Panc1 (cell line): ENCODE results near the gene MRPS18A. TPM values are rescaled to one million over a fixed set of nuclear protein-coding genes. Genes with fewer than 3 reads are reported as not detected.

Source experiments
- ATAC-seq: fragments of 200-7000 bp; cut with Tn5 transposase; 2 replicates; pipeline ENCODE4 v1.9.1; 2020; ENCODE audit warnings: mild to moderate bottlenecking, moderate library complexity
- Bru-seq: library from RNA; stranded (reverse); fragments of 400-500 nt; gene quantifications from one replicate; lab custom pipeline; 2021; lab: Mats Ljungman, UMichigan
- BruChase-seq, 2 experiments: library from RNA; stranded (reverse); fragments of 400-500 nt; gene quantifications; one replicate each; lab custom pipeline; 2021; lab: Mats Ljungman, UMichigan
- BruUV-seq: library from RNA; stranded (reverse); fragments of 400-500 nt; replicated peaks from 2 replicates; lab custom pipeline; 2021; lab: Mats Ljungman, UMichigan
- CTCF ChIA-PET: fragments of 300-600 bp; sonication (Branson Sonifier 250); formaldehyde crosslinking; loops from one replicate; lab custom pipeline; 2022; ENCODE audit warnings: antibody characterized with exemption; lab: Charles Lee
- POLR2A ChIA-PET: fragments of 300-600 bp; sonication (Branson Sonifier 250); formaldehyde crosslinking; loops from one replicate; lab custom pipeline; 2022; ENCODE audit warnings: antibody characterized with exemption; lab: Charles Lee
- DNase-seq: peaks from one replicate; pipeline ENCODE4 v3.0.0-alpha.2; 2010; ENCODE audit warnings: low read depth, low spot score
- H3K27ac ChIP-seq: 2 replicates; pipeline ENCODE4 v1.5.1; 2011; ENCODE audit warnings: mild to moderate bottlenecking, low read length, inconsistent platforms
- H3K27me3 ChIP-seq: fragments of 200-500 bp; sonication (Bioruptor generic); 2 replicates; pipeline ENCODE4 v1.6.0; 2014; ENCODE audit warnings: low read length, inconsistent platforms; ENCODE audit not compliant: control insufficient read depth, insufficient read depth
- H3K36me3 ChIP-seq: fragments of 200-500 bp; sonication (Bioruptor generic); 2 replicates; pipeline ENCODE4 v1.5.1; 2014; ENCODE audit warnings: inconsistent platforms, mild to moderate bottlenecking, low read length, moderate library complexity; ENCODE audit not compliant: control insufficient read depth, insufficient read depth
- H3K4me1 ChIP-seq: 2 replicates; pipeline ENCODE4 v1.5.1; 2011; ENCODE audit warnings: inconsistent platforms, mild to moderate bottlenecking, low read length, moderate library complexity; ENCODE audit not compliant: control insufficient read depth, insufficient read depth
- H3K4me3 ChIP-seq, 2 experiments: 2 replicates each; pipeline ENCODE4 v1.5.1; 2011 to 2012; ENCODE audit warnings: low read depth in 2 of 2, low read length in 2 of 2, mild to moderate bottlenecking in 2 of 2, inconsistent platforms in 1 of 2, moderate library complexity in 1 of 2
- H3K9me3 ChIP-seq: fragments of 200-500 bp; sonication (Bioruptor generic); 2 replicates; pipeline ENCODE4 v1.5.1; 2014; ENCODE audit warnings: low read depth, mild to moderate bottlenecking, inconsistent platforms, low read length, moderate library complexity; ENCODE audit not compliant: control insufficient read depth, insufficient read depth
- CTCF ChIP-seq: fragments of 450-650 bp; IDR thresholded peaks from 2 replicates; pipeline ENCODE4 v1.5.1; 2017; ENCODE audit warnings: mild to moderate bottlenecking
- POLR2AphosphoS5 ChIP-seq: IDR thresholded peaks from 2 replicates; pipeline ENCODE4 v1.6.1; 2012; ENCODE audit warnings: mild to moderate bottlenecking, low read depth, low read length, moderate library complexity
- REST ChIP-seq, 2 experiments: IDR thresholded peaks; 2 replicates each; pipeline ENCODE4 v1.6.1; 2011 to 2012; ENCODE audit warnings: low read depth in 2 of 2, control low read depth in 1 of 2, low read length in 1 of 2, mild to moderate bottlenecking in 1 of 2, moderate library complexity in 1 of 2; ENCODE audit not compliant: insufficient read depth in 1 of 2
- SIN3A ChIP-seq: IDR thresholded peaks from 2 replicates; pipeline ENCODE4 v1.6.1; 2012; ENCODE audit warnings: low read depth, mild to moderate bottlenecking, low read length, moderate library complexity, borderline replicate concordance; ENCODE audit not compliant: insufficient read depth
- TCF7L2 ChIP-seq: IDR thresholded peaks from 2 replicates; pipeline ENCODE4 v1.6.1; 2011; ENCODE audit warnings: mild to moderate bottlenecking, low read depth, low read length, inconsistent platforms
- in situ Hi-C: cut with HindIII; loops from 2 replicates; pipeline ENCODE4 v1.10.0; 2016; ENCODE audit warnings: low sequenced_read_pairs, low pct_unique_long_range_greater_than_20kb
- intact Hi-C: fragments of 100-400 bp; cut with micrococcal nuclease; formaldehyde crosslinking; loops from one replicate; pipeline ENCODE4 v1.10.0; 2022; ENCODE audit not compliant: unreplicated experiment
- long read RNA-seq: library from polyadenylated mRNA; unstranded; transcript quantifications from one replicate; pipeline ENCODE4 v2.0.0, GENCODE V29; 2021; ENCODE audit not compliant: unreplicated experiment
- polyA plus RNA-seq: library from polyadenylated mRNA; unstranded; fragments of >200 nt; gene quantifications from one replicate; pipeline ENCODE4 v1.2.1, GENCODE V29; 2012; ENCODE audit warnings: missing spikeins; ENCODE audit not compliant: insufficient read length
- total RNA-seq: library from RNA; stranded (reverse); gene quantifications from one replicate; pipeline ENCODE4 v1.2.1, GENCODE V29; 2021; ENCODE audit not compliant: unreplicated experiment

The MRPS18A gene
- 45.8 TPM for total RNA-seq
- polyA plus RNA-seq, result 57.5 TPM
- Bru-seq, nascent RNA, result percentile 85 among the genes with signal in this experiment
- percentile 65 among the genes with signal in this experiment for BruChase-seq, experiment 1, labeled RNA remaining after a 2-hour chase
- percentile 62 among the genes with signal in this experiment for BruChase-seq, experiment 2, labeled RNA remaining after a 6-hour chase
- long read RNA-seq, transcript MRPS18A-202 (6 exons, 1,062 nt), result major isoform, 28 of 40 reads
- long read RNA-seq, partial matches to known transcripts, result 2 of 40 reads
- long read RNA-seq, other reads (novel, unspliced or antisense), result 8 of 40 reads

GRCh38 chr6:43687437-43688347 lies at the start of gene MRPS18A:
Gene MRPS18A, minus strand, starts transcription at chr6:43687791. Its CDS starts 12 bp downstream, at chr6:43687779.
- intact Hi-C loops, result no loop called here
- Histone ChIP-seq H3K36me3 (peaks cover 7% of the 10 kb centered on the region; the same call in 1 of the 2 replicates), H3K27ac (peak within 1 kb of the TSS; percentile 93), H3K4me1 (peaks cover 12% of the 10 kb centered on the region), H3K27me3 (no peaks in the 10 kb centered on the region), H3K4me3 (peak within 1 kb of the TSS; percentile 95 to 96), H3K9me3 (no peaks in the 10 kb centered on the region)
- ChIA-PET POLR2A (interaction anchor here (0.6 kb wide), 1 partner anchor 83 kb away, joined by 9 read pairs; the partner anchor contains the start of gene VEGFA), CTCF (no interaction called here)
- DNase-seq (no peak), ATAC-seq (peak; percentile 99)
- TF ChIP-seq TCF7L2 (peak; percentile 54; the same call in 1 of the 2 replicates), SIN3A (0 out of 2 replicates have a peak, but pooled peaks have one; percentile 45), POLR2AphosphoS5 (peak; percentile 91), REST (IDR thresholded peaks at IDR 0.05; ENCODE audit: insufficient read depth in 1 of 2, low read depth in 2 of 2, low read length in 1 of 2) (no peak), CTCF (no peak)
- in situ Hi-C loops, result loop anchor here (5.0 kb wide), 1 partner anchor 45 kb away; no protein-coding TSS in a partner anchor
- BruUV-seq, result no TSS peak

DNA sequence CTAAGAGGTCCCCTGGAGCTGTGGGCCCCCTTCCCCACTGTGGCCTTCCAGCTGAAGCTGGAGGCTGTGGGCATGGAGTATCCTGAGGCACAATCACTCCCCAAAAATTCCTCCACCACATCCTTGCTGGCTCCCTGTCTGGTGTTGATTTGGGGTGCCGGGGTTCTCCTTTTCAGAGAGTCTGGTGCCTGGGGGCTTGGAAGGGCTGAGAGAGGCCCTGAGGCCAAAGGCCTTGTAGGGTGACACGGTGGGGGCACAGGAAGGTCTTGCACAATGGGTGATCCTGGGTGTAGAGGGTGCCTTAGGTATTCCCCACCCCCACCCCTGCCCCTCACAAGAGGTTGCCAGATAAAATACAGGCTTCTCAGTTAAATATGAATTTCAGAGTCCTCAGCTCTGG lies 49.3 kb upstream of the MRPS18A start:
- no TSS peak for BruUV-seq
- Histone ChIP-seq H3K27me3 (no peaks in the 10 kb centered on the region), H3K36me3 (no peaks in the 10 kb centered on the region), H3K4me1 (no peaks in the 10 kb centered on the region; the same call in 1 of the 2 replicates), H3K4me3 (no peak overlapping the region), H3K9me3 (no peaks in the 10 kb centered on the region), H3K27ac (no peak overlapping the region)
- in situ Hi-C loops (no loop called here), intact Hi-C loops (no loop called here)
- ATAC-seq (no peak), DNase-seq (no peak)
- TF ChIP-seq POLR2AphosphoS5 (no peak), CTCF (no peak), TCF7L2 (no peak), REST (IDR thresholded peaks at IDR 0.05; ENCODE audit: insufficient read depth in 1 of 2, low read depth in 2 of 2, low read length in 1 of 2) (no peak), SIN3A (no peak)
- ChIA-PET CTCF (no interaction called here), POLR2A (no interaction called here)
